Activated CD4-positive, alpha-beta memory T cell treated with anti-CD3 and anti-CD28 coated beads for 36 hours (primary cell): Measurements from ENCODE around the gene ATP11A. TPM values are rescaled to one million over a fixed set of nuclear protein-coding genes. Genes with fewer than 3 reads are reported as not detected.

Experiments used
- CTCF ChIA-PET: fragments of 350-600 bp; sonication (Branson Sonifier 250); formaldehyde crosslinking; loops from one replicate; lab custom pipeline; 2021; ENCODE audit warnings: antibody characterized with exemption, inconsistent platforms; lab: Charles Lee
- POLR2A ChIA-PET: fragments of 350-600 bp; sonication (Branson Sonifier 250); formaldehyde crosslinking; loops from one replicate; lab custom pipeline; 2021; ENCODE audit warnings: antibody characterized with exemption; lab: Charles Lee
- DNase-seq: peaks from one replicate; pipeline ENCODE4 v3.0.0-alpha.2; 2020
- H3K27ac Mint-ChIP-seq: one replicate; pipeline ENCODE4 v1.8.0; 2021; ENCODE audit warnings: mixed read lengths
- H3K27me3 Mint-ChIP-seq: one replicate; pipeline ENCODE4 v1.8.0; 2021; ENCODE audit warnings: mixed read lengths
- H3K36me3 Mint-ChIP-seq: one replicate; pipeline ENCODE4 v1.8.0; 2021; ENCODE audit warnings: mixed read lengths
- H3K4me1 Mint-ChIP-seq: one replicate; pipeline ENCODE4 v1.8.0; 2021; ENCODE audit warnings: low read depth, mixed read lengths
- H3K4me3 Mint-ChIP-seq: one replicate; pipeline ENCODE4 v1.8.0; 2021; ENCODE audit warnings: mild to moderate bottlenecking, mixed read lengths
- H3K9me3 Mint-ChIP-seq: one replicate; pipeline ENCODE4 v1.8.0; 2021; ENCODE audit warnings: mixed read lengths
- intact Hi-C: fragments of 100-400 bp; cut with micrococcal nuclease; formaldehyde crosslinking; loops from one replicate; pipeline ENCODE4 v1.15.1; 2023
- total RNA-seq, 2 experiments: library from RNA; stranded (reverse); gene quantifications; one replicate each; pipeline ENCODE4 v1.2.3, GENCODE V29; 2021

ATP11A gene
- total RNA-seq, 2 experiments from 2014 or later: 36.6 to 38.7 TPM

DNA sequence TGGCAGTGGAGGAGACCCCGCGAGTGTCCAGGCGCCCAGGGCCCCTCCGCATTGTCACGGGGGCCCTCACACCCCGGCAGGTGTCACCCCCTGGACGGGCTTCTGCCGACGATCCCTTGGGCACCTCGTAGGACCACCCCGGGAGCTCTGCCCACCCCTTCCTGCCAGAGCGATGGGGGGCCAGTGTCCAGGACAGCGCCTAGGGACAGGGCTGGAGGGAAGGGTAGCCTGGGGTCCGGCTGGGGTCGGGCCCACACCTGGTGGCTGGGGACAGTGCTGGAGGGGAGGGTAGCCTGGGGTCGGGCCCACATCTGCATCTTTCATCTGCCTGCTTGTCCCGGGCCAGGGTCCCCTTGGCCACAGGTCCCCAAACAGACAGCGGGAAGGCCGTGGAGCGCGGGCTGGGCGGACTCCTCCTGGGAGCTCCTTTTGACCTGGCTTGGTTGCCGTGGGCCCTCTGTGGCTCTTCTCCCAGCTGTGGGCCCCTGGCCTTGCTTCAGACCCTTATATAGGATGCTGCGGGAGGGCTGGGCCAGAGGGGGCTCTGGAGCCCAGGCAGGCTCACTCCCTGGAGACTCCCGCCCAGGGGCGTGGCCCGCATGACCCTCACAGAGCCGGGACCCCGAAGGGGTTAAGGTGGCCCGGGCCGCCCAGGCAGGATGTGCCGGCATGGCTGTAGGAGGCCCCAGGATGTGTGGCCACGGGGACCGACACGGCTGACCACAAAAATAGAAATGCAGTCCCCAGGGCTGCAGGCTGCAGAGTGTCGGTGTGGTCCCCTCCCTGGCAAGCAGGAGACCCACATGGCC lies 205.0 kb downstream of the ATP11A start:
- H3K4me1 Mint-ChIP-seq: peaks cover 4% of the 10 kb centered on the region
- H3K27me3 Mint-ChIP-seq: peaks cover 9% of the 10 kb centered on the region
- ChIA-PET CTCF (no interaction called here), POLR2A (no interaction called here)
- no peak for DNase-seq
- no peak overlapping the region for H3K4me3 Mint-ChIP-seq
- intact Hi-C loops: no loop called here
- H3K27ac Mint-ChIP-seq: no peak overlapping the region
- H3K9me3 Mint-ChIP-seq: no peaks in the 10 kb centered on the region
- H3K36me3 Mint-ChIP-seq: no peaks in the 10 kb centered on the region

DNA sequence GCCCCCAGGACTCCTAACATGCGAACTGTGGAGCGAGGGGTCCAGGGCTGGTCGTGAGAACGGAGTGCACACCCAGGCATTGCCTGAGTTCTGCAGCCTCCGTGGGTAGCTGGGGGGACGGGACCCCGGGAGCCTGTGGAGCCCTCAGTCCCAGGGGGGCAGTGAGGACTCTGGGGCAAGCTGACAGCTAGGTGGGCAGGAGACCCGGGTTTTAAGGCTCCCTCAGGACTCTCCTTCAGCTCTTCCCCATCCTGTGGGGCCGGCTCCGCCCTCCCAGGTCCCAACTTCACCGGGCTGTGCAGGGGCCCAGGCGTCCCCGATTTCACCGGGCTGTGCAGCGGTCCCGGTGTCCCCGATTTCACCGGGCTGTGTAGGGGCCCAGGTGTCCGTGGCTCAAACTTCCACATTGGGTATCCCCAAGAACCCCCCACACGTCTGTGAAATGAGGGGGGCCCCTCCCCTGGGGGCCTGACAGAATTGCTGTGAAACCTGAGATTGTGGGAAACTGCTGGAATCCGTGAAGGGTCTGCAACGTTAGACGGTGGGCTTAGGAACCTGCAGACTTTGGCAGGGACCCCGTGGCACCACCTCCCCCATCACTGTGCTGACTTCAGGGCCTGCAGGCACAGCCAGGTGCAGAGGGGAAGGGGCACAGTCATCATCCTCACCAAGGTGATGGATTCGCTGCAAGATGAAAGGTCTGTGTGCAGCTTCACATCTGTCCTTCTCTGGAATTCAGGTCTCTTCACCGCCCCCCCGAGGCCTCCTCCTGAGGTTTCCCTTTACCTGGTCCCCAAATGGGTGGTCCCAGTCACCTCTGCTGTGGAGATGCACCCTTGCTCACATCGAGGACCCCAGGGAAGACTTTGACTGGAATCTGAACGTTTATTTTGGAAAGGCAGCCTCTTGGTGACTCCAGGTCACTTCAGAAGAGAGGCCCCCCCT lies 206.0 kb downstream of the ATP11A start:
- POLR2A ChIA-PET: no interaction called here
- Mint-ChIP-seq H3K27ac (no peak overlapping the region), H3K4me1 (peaks cover 4% of the 10 kb centered on the region), H3K9me3 (no peaks in the 10 kb centered on the region), H3K27me3 (peaks cover 12% of the 10 kb centered on the region), H3K36me3 (no peaks in the 10 kb centered on the region), H3K4me3 (no peak overlapping the region)
- intact Hi-C loops: no loop called here
- no peak for DNase-seq
- CTCF ChIA-PET: no interaction called here

DNA sequence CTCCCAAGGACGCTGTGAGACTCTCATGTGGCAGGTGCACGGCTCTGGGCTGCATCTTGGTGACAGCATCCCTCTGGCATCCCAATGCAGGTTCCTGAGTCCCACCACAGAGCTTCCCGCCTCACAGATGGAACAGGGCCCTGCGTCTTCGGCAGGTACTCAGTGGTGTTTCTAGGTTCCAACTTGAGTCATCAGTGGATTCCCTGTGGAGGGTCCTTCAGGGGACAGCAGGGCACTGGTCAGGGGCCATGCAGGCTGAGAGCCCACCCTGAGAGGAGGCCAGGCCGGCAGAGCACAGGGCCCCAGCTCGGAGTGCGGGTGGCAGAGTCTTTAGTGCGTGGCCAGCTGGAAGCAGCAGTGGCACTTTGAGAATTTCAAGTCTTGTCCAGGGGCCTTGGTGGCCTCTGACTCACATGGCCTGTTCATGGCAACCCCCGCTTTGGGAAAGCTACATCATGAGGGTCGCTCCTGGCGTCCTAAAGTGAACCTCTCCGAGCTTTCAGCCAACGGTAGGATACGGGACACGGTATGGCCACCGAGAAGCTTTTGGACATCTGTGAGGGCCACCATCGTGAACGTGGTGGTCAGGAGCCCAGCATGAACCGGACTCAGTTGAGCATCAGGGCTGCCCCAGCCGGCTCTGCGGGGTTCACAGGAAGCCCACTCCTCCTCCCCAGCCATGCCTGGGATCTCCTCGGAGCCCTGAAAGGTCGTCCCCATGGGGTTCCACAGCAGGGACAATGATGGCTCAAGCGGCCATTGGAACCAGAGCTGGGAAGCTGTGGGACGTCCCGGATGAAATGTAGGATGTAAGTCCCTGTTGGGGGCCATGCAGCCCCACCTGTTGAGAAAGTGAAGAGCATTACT lies 207.1 kb downstream of the ATP11A start:
- intact Hi-C loops: no loop called here
- DNase-seq: no peak
- CTCF ChIA-PET: no interaction called here
- POLR2A ChIA-PET: no interaction called here
- Mint-ChIP-seq H3K4me3 (no peak overlapping the region), H3K27me3 (peaks cover 12% of the 10 kb centered on the region), H3K4me1 (peaks cover 4% of the 10 kb centered on the region), H3K27ac (no peak overlapping the region), H3K36me3 (no peaks in the 10 kb centered on the region), H3K9me3 (no peaks in the 10 kb centered on the region)

DNA sequence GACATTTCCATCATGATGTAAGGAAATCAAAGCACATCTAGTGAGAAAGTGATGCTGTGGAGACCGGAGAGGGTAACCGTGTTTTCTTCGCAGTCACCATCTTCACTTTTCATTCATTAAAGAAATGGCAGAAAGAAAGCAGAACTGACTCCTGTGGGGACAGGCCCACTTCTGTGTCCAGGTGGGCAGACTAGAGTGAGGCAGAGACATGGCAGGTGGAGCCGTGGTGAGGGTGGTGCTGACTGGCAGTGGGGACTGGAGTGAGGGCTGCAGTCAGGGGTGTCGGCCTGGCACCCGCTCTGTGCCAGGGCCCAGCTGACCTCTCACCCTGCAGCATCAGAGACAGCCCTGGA lies 207.7 kb downstream of the ATP11A start:
- H3K27me3 Mint-ChIP-seq: peaks cover 12% of the 10 kb centered on the region

DNA sequence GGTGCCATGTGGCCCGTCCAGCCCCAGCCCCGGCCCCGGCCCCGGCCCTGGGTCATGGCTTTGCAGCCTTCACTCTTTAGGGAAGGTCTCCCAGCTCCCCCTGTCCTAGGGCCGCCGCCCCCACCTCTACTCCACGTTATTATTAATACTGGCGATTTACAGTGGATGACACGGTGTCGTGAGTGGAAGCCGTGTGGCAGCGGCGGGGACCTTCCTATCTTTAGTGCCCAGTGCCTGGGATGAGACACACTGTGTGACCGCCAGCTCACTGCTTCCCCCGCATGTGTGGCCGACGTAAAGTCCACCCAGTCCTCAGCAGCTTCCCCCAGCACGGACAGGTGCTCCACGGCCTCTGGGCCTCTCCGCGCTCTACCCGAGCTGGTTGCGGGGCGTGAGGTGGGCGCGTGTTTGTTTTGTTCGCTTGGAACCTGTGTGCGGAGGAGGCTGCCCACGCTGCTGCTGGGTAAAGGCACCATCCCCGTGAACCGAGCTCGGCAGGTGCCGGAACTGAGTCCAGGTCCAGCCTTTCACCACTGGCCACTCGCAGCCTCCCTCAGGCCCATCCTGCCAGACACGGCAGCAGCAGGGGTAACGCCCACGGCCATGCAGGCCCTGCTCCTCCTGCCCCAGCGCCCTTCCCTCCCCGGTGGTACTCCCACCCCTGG lies 208.2 kb downstream of the ATP11A start:
- no peaks in the 10 kb centered on the region for H3K9me3 Mint-ChIP-seq
- no peaks in the 10 kb centered on the region for H3K36me3 Mint-ChIP-seq
- no peak overlapping the region for H3K4me3 Mint-ChIP-seq
- POLR2A ChIA-PET: no interaction called here
- no peak overlapping the region for H3K27ac Mint-ChIP-seq
- no peak for DNase-seq
- CTCF ChIA-PET: no interaction called here
- intact Hi-C loops: no loop called here
- peaks cover 4% of the 10 kb centered on the region for H3K4me1 Mint-ChIP-seq
- peaks cover 12% of the 10 kb centered on the region for H3K27me3 Mint-ChIP-seq

More for the DNA sequence above, 207.7 kb downstream of the ATP11A start:
- DNase-seq: no peak
- ChIA-PET CTCF (no interaction called here), POLR2A (no interaction called here)
- H3K36me3 Mint-ChIP-seq: no peaks in the 10 kb centered on the region
- no peak overlapping the region for H3K27ac Mint-ChIP-seq
- no peaks in the 10 kb centered on the region for H3K9me3 Mint-ChIP-seq
- H3K4me1 Mint-ChIP-seq: peaks cover 4% of the 10 kb centered on the region
- H3K4me3 Mint-ChIP-seq: no peak overlapping the region
- intact Hi-C loops: no loop called here

DNA sequence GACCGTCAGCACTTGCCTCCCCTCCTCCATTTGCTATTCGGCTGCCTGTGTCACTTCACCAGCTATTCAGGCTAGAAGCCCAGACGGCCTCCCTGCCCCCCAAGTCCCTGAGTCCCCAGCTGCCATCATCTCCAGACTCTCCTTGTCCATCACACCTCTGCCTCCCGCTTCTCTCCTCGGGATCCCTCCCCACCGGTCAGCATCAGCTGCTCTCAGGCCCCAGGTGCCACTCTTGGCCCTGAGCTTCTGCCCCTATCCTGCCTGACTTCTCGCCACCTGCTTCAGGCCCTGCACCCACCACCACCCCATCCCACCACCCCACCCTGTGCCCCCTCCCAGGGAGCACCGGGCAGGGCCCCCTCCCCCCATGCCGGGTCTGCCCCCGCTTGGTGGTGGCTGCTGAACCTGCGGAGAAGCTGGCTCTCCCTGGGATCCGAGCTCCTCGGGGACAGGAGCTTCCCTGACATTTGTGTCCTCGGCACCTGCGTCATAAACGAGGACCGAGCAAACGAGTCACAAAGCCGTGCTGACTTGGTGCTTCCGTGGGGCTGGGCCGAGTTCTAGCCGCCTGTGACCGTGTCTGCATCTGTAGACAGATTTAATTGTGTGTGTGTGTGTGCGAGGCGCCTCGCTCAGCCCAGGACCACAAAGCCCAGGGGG lies 208.9 kb downstream of the ATP11A start:
- intact Hi-C loops: no loop called here
- no peak overlapping the region for H3K27ac Mint-ChIP-seq
- no peaks in the 10 kb centered on the region for H3K9me3 Mint-ChIP-seq
- H3K4me1 Mint-ChIP-seq: peaks cover 4% of the 10 kb centered on the region
- peaks cover 12% of the 10 kb centered on the region for H3K27me3 Mint-ChIP-seq
- no peaks in the 10 kb centered on the region for H3K36me3 Mint-ChIP-seq
- H3K4me3 Mint-ChIP-seq: no peak overlapping the region
- POLR2A ChIA-PET: no interaction called here
- no peak for DNase-seq
- CTCF ChIA-PET: no interaction called here

DNA sequence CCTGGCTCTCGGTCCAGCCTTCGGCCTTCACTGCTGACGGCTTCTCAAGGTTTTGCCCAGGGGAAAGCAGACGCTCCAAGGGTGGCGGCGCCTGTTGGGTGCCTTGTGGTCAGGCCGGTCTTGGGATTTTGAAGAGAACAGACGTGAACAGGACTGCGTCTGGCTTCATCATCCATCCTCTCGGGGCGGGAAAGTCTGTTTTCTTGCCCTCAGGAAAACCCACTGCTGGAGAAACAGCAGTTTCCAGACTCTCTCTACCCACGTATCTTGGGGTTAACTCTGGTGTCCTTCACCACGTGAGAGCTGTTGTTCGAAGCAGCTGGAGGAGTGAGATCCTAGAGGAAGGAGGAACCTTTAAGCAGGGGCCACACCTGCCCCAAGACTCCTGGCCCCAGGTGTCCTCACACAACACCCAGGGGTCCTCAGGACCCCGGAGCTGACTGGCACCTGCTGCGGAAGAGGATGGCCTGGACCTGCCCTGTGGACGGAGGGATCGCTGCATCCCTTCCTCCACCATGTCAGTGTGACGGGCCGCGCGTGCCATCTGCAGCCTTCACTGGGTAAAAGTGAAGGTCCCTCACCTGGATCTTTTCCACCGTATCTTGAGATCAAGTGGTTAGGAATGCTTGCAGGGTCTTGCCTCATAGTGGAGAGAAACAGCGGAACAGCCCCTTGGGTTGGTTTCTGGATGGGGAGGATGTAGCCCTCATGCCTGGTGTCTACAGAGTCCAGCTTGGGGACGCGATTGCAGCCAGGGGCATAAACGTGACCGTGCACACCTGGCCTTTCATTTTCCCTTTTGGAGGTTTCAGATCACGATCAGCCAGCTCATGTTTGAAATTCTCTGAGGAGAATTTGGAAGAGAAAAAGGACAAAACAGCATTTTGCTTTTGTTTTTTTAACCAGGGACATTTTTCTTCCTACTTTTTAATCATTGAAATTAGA lies 209.7 kb downstream of the ATP11A start:
- ChIA-PET POLR2A (no interaction called here), CTCF (no interaction called here)
- no peak for DNase-seq
- H3K4me1 Mint-ChIP-seq: peaks cover 4% of the 10 kb centered on the region
- H3K4me3 Mint-ChIP-seq: no peak overlapping the region
- H3K9me3 Mint-ChIP-seq: peaks cover under 1% of the 10 kb centered on the region
- intact Hi-C loops: no loop called here
- H3K27ac Mint-ChIP-seq: no peak overlapping the region
- H3K36me3 Mint-ChIP-seq: no peaks in the 10 kb centered on the region
- H3K27me3 Mint-ChIP-seq: peaks cover 12% of the 10 kb centered on the region

DNA sequence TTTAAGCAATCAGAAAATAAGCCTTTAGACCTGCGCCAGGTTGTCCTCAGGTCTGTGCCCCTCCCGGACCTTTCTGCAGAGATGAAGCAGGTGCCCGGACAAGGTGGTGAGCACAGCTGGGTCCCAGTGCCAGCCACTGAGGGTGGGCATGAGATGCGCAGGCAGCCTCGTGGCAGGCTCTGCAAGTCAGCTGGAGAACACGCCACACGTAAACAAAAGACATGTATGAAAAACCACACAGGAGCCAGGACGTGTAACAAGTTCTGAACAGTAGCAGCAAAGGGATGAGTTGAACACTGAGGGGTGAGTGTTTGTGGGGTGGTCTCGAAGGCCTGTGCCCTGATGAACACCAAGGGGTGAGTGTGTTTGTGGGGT lies 210.4 kb downstream of the ATP11A start:
- intact Hi-C loops: no loop called here
- Mint-ChIP-seq H3K36me3 (no peaks in the 10 kb centered on the region), H3K4me1 (peaks cover 1% of the 10 kb centered on the region), H3K4me3 (no peak overlapping the region), H3K27me3 (peaks cover 12% of the 10 kb centered on the region), H3K9me3 (peaks cover 7% of the 10 kb centered on the region), H3K27ac (no peak overlapping the region)
- no peak for DNase-seq
- ChIA-PET POLR2A (no interaction called here), CTCF (no interaction called here)

DNA sequence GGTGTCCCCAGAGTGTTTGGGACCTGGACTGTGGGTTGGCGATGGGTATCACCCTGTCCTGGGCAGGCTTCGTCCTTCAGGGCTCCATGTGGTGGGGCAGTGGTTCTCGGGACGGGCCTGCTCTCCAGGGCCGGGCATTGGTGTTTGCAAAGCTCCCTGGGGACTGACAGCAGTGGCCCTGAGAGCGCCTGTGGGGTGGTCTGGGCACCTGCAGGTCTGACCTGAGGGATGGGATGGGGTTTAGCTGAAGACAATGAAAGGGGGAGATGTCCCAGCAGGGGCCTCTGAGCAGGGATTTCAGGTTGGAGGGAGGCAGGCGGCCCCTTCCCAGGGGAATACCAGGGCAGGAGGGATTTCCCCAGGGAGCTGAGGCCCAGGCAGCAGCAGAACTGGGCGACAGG lies 210.9 kb downstream of the ATP11A start:
- Mint-ChIP-seq H3K4me3 (no peak overlapping the region), H3K27ac (no peak overlapping the region), H3K4me1 (no peaks in the 10 kb centered on the region), H3K9me3 (peaks cover 9% of the 10 kb centered on the region), H3K27me3 (peaks cover 9% of the 10 kb centered on the region), H3K36me3 (no peaks in the 10 kb centered on the region)
- ChIA-PET POLR2A (no interaction called here), CTCF (no interaction called here)
- intact Hi-C loops: no loop called here
- DNase-seq: no peak

DNA sequence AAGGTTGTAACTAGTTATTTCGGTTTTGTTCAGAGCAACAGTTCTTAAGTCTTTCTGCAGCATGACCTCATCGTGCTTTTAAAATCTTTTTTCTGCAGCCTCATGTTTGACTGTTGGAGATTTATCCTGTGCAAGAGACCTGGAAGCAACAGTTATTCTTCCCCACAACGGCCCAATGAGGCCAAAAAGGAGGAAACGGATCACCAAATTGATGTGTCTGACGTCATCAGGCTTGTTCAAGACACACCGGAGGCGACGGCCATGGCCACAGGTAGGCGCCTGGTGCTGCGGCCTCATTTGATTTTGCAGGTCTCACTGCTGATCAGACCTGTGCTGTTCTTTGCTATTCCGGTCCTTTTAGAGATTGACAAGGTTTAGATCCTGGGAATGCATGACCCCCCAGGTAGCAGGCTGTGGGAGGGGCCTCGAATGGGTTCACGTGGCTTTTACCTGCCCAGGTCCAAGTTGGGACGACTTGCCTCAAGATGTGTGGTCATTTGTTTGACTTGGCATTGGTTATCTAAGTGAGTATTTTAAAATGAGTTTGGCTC lies 212.3 kb downstream of the ATP11A start:
- CTCF ChIA-PET: no interaction called here
- DNase-seq: no peak
- POLR2A ChIA-PET: no interaction called here
- no peaks in the 10 kb centered on the region for H3K4me1 Mint-ChIP-seq
- H3K27me3 Mint-ChIP-seq: peaks cover 4% of the 10 kb centered on the region
- no peak overlapping the region for H3K4me3 Mint-ChIP-seq
- intact Hi-C loops: no loop called here
- H3K36me3 Mint-ChIP-seq: no peaks in the 10 kb centered on the region
- H3K9me3 Mint-ChIP-seq: peaks cover 9% of the 10 kb centered on the region
- H3K27ac Mint-ChIP-seq: no peak overlapping the region
